OCI-LY7 (cell line): ENCODE data around the gene CUBN. TPM values are rescaled to one million over a fixed set of nuclear protein-coding genes. Genes with fewer than 3 reads are reported as not detected.

Source experiments
- BruUV-seq: library from RNA; stranded (reverse); fragments of 400-500 nt; replicated peaks from 2 replicates; lab custom pipeline; 2021; lab: Mats Ljungman, UMichigan
- CTCF ChIA-PET: fragments of 300-600 bp; sonication (Branson Sonifier 250); formaldehyde crosslinking; loops from one replicate; lab custom pipeline; 2022; ENCODE audit warnings: antibody characterized with exemption; ENCODE audit not compliant: unreplicated experiment; lab: Charles Lee
- POLR2A ChIA-PET: fragments of 300-600 bp; sonication (Branson Sonifier 250); formaldehyde crosslinking; loops from one replicate; lab custom pipeline; 2022; ENCODE audit warnings: antibody characterized with exemption; lab: Charles Lee
- DNase-seq: peaks from one replicate; pipeline ENCODE4 v3.0.0-alpha.2; 2015; ENCODE audit warnings: low spot score
- H2AFZ ChIP-seq: fragments of 200-600 bp; sonication (generic), shearing (Covaris generic); 2 replicates; pipeline ENCODE4 v1.6.1; 2014; ENCODE audit warnings: mild to moderate bottlenecking, antibody characterized with exemption, low read length, moderate library complexity
- H3K27ac ChIP-seq: fragments of 200-600 bp; sonication (generic); 2 replicates; pipeline ENCODE4 v1.5.1; 2014; ENCODE audit warnings: mixed run types, low read depth, mild to moderate bottlenecking, moderate library complexity, low read length, inconsistent platforms; ENCODE audit not compliant: poor library complexity, severe bottlenecking
- H3K36me3 ChIP-seq: fragments of 200-600 bp; sonication (generic); 2 replicates; pipeline ENCODE4 v1.6.1; 2014; ENCODE audit warnings: mild to moderate bottlenecking, antibody characterized with exemption, low read length, moderate library complexity, mixed read lengths; ENCODE audit not compliant: insufficient read depth
- H3K4me1 ChIP-seq: fragments of 200-600 bp; sonication (generic); 2 replicates; pipeline ENCODE4 v1.5.1; 2014; ENCODE audit warnings: mild to moderate bottlenecking, low read length; ENCODE audit not compliant: insufficient read depth, poor library complexity, severe bottlenecking
- H3K4me2 ChIP-seq: fragments of 200-600 bp; sonication (generic); 2 replicates; pipeline ENCODE4 v1.6.1; 2014; ENCODE audit warnings: mild to moderate bottlenecking, low read length
- H3K4me3 ChIP-seq: fragments of 200-600 bp; sonication (generic); 2 replicates; pipeline ENCODE4 v1.5.1; 2014; ENCODE audit warnings: mild to moderate bottlenecking, low read depth, low read length; ENCODE audit not compliant: poor library complexity, severe bottlenecking
- H3K79me2 ChIP-seq: fragments of 200-600 bp; sonication (generic); 2 replicates; pipeline ENCODE4 v1.6.1; 2016; ENCODE audit warnings: low read depth, mild to moderate bottlenecking, low read length, moderate library complexity, mixed read lengths; ENCODE audit not compliant: insufficient read depth
- H3K9me2 ChIP-seq: fragments of 200-600 bp; sonication (generic); 2 replicates; pipeline ENCODE4 v1.6.1; 2016; ENCODE audit warnings: mild to moderate bottlenecking, low read length, mixed read lengths; ENCODE audit not compliant: insufficient read depth
- H3K9me3 ChIP-seq: fragments of 200-600 bp; sonication (generic); 2 replicates; pipeline ENCODE4 v1.6.1; 2014; ENCODE audit warnings: mild to moderate bottlenecking, mixed run types, low read length, mixed read lengths
- H4K20me1 ChIP-seq: fragments of 200-600 bp; sonication (generic); 2 replicates; pipeline ENCODE4 v1.6.1; 2014; ENCODE audit warnings: mild to moderate bottlenecking, antibody characterized with exemption, low read length, moderate library complexity, mixed read lengths; ENCODE audit not compliant: insufficient read depth
- CTCF ChIP-seq: fragments of 200-600 bp; sonication (generic); conservative IDR thresholded peaks from 2 replicates; pipeline ENCODE4 v1.5.1; 2014; ENCODE audit warnings: mild to moderate bottlenecking, antibody characterized with exemption, low read length, moderate library complexity, mixed read lengths
- EZH2phosphoT487 ChIP-seq: fragments of 200-600 bp; sonication (generic); IDR thresholded peaks from 2 replicates; pipeline ENCODE4 v1.6.1; 2018; ENCODE audit warnings: low read depth, borderline replicate concordance, mild to moderate bottlenecking, mixed run types, antibody characterized with exemption, low read length, moderate library complexity, mixed read lengths
- intact Hi-C: fragments of 100-400 bp; cut with micrococcal nuclease; formaldehyde crosslinking; loops from one replicate; pipeline ENCODE4 v1.10.0; 2022; ENCODE audit not compliant: unreplicated experiment
- total RNA-seq, 2 experiments: library from RNA; depleted of rRNA in 1 of 2; stranded (reverse); fragments of >200 nt in 1 of 2; shearing (Covaris generic) in 1 of 2; gene quantifications; 2 replicates each; pipeline ENCODE4 v1.2.3, GENCODE V29; 2014 to 2022

Gene CUBN
- total RNA-seq, 2 experiments from 2014 or later: 0.13 to 0.25 TPM

- no peak for TF ChIP-seq CTCF
- no peak for TF ChIP-seq EZH2phosphoT487
- POLR2A ChIA-PET: no interaction called here
- H3K27ac ChIP-seq: no peak overlapping the region
- no peaks in the 10 kb centered on the region for H3K9me2 ChIP-seq
- intact Hi-C loops: no loop called here
- no peak overlapping the region for H3K4me2 ChIP-seq
- no peak overlapping the region for H3K4me3 ChIP-seq
- H3K9me3 ChIP-seq: no peaks in the 10 kb centered on the region
- H3K79me2 ChIP-seq: no peaks in the 10 kb centered on the region
- BruUV-seq: no TSS peak
- H3K4me1 ChIP-seq: no peaks in the 10 kb centered on the region
- H4K20me1 ChIP-seq: no peaks in the 10 kb centered on the region
- no peaks in the 10 kb centered on the region for H3K36me3 ChIP-seq
- no peak overlapping the region for H2AFZ ChIP-seq
- DNase-seq: no peak
- CTCF ChIA-PET: no interaction called here
Observed at GRCh38 chr10:16931930-16932329, 197.7 kb downstream of the CUBN start.

GRCh38 chr10:16930540-16930939, 199.1 kb downstream of the CUBN start:
- no peaks in the 10 kb centered on the region for H3K9me3 ChIP-seq
- no peak overlapping the region for H3K4me3 ChIP-seq
- no peaks in the 10 kb centered on the region for H3K36me3 ChIP-seq
- H3K27ac ChIP-seq: no peak overlapping the region
- TF ChIP-seq CTCF (no peak), EZH2phosphoT487 (no peak)
- no peaks in the 10 kb centered on the region for H3K4me1 ChIP-seq
- BruUV-seq: no TSS peak
- ChIA-PET POLR2A (no interaction called here), CTCF (no interaction called here)
- H3K4me2 ChIP-seq: no peak overlapping the region
- H3K9me2 ChIP-seq: no peaks in the 10 kb centered on the region
- DNase-seq: no peak
- H4K20me1 ChIP-seq: no peaks in the 10 kb centered on the region
- intact Hi-C loops: no loop called here
- H2AFZ ChIP-seq: no peak overlapping the region
- no peaks in the 10 kb centered on the region for H3K79me2 ChIP-seq

- H4K20me1 ChIP-seq: no peaks in the 10 kb centered on the region
- DNase-seq: no peak
- ChIA-PET POLR2A (no interaction called here), CTCF (no interaction called here)
- H3K4me1 ChIP-seq: no peaks in the 10 kb centered on the region
- TF ChIP-seq CTCF: no peak
- no peak for TF ChIP-seq EZH2phosphoT487
- no peak overlapping the region for H3K4me2 ChIP-seq
- no peak overlapping the region for H3K27ac ChIP-seq
- H3K9me3 ChIP-seq: no peaks in the 10 kb centered on the region
- intact Hi-C loops: no loop called here
- H2AFZ ChIP-seq: no peak overlapping the region
- no peaks in the 10 kb centered on the region for H3K9me2 ChIP-seq
- H3K79me2 ChIP-seq: no peaks in the 10 kb centered on the region
- no peaks in the 10 kb centered on the region for H3K36me3 ChIP-seq
- BruUV-seq: no TSS peak
- H3K4me3 ChIP-seq: no peak overlapping the region
Observed at GRCh38 chr10:16929069-16929468, 200.5 kb downstream of the CUBN start.
